Tibial nerve (tissue), 4 donors: Measurements from ENCODE around the gene SNTB2. TPM values are rescaled to one million over a fixed set of nuclear protein-coding genes. Genes with fewer than 3 reads are reported as not detected.

Experiments used
- DNase-seq, 2 donors: peaks; one replicate each; pipeline ENCODE4 v3.0.0-alpha.2; 2019; ENCODE audit warnings: low spot score in 2 of 2
- H3K27ac ChIP-seq, 4 donors: fragments of 200-600 bp; sonication (generic) in 3 of 4; one replicate each; pipeline ENCODE4 v1.5.1; 2017 to 2019; ENCODE audit warnings: mild to moderate bottlenecking in 1 of 4
- H3K27me3 ChIP-seq, 2 donors: fragments of 200-600 bp; sonication (generic) in 1 of 2; one replicate each; pipeline versions ENCODE4 v1.5.1 to v1.6.0; 2017 to 2019
- H3K36me3 ChIP-seq, 3 donors: fragments of 200-600 bp; sonication (generic); one replicate each; pipeline ENCODE4 v1.5.1; 2018 to 2019
- H3K4me1 ChIP-seq, 4 donors: fragments of 200-600 bp; sonication (generic) in 3 of 4; one replicate each; pipeline ENCODE4 v1.5.1; 2017 to 2019
- H3K4me3 ChIP-seq, 4 donors: fragments of 200-600 bp; sonication (generic) in 3 of 4; one replicate each; pipeline ENCODE4 v1.5.1; 2017 to 2019; ENCODE audit warnings: mild to moderate bottlenecking in 1 of 4, moderate library complexity in 1 of 4
- H3K9me3 ChIP-seq, 4 donors: fragments of 200-600 bp; sonication (generic) in 3 of 4; one replicate each; pipeline ENCODE4 v1.5.1; 2017 to 2019
- CTCF ChIP-seq, 5 experiments: fragments of 200-600 bp in 3 of 5; fragments of 450-650 bp in 2 of 5; sonication (generic) in 3 of 5; IDR thresholded peaks; one replicate each; pipeline ENCODE4 v1.5.1; 2016 to 2019; ENCODE audit warnings: antibody characterized with exemption in 5 of 5, mild to moderate bottlenecking in 3 of 5, moderate library complexity in 2 of 5
- EP300 ChIP-seq, 2 donors: sonication (generic); formaldehyde crosslinking; IDR thresholded peaks; one replicate each; pipeline ENCODE4 v1.6.1; 2017; ENCODE audit warnings: antibody characterized with exemption in 2 of 2, mild to moderate bottlenecking in 1 of 2
- POLR2A ChIP-seq, 2 donors: fragments of 450-650 bp; IDR thresholded peaks; one replicate each; pipeline ENCODE4 v1.6.1; 2017; ENCODE audit warnings: antibody characterized with exemption in 2 of 2, mild to moderate bottlenecking in 2 of 2, moderate library complexity in 2 of 2
- WGBS, 2 donors: methylation state at CpG; one replicate each; pipeline ENCODE4 v1.1.5; 2018; 5-methylcytosine and 5-hydroxymethylcytosine counted together
- total RNA-seq, 4 donors: library from RNA; depleted of rRNA; stranded (reverse); fragments of >200 nt; gene quantifications; one replicate each; pipeline ENCODE4 v1.1.0, GENCODE V29; 2016

The SNTB2 gene
- total RNA-seq, 4 donors from 2014 or later, result 33.1 to 50.2 (median 37.7) TPM

GRCh38 chr16:69169607-69170352 is 17.2 kb upstream of the SNTB2 start:
- H3K27ac ChIP-seq, result peak overlapping the region in 1 of 4 donors; percentile 6
- no peak for TF ChIP-seq EP300 (IDR thresholded peaks at IDR 0.05)
- TF ChIP-seq CTCF (IDR thresholded peaks at IDR 0.05), result no peak
- no peak for TF ChIP-seq POLR2A (IDR thresholded peaks at IDR 0.05)
- H3K4me1 ChIP-seq, result peaks cover 0 to 44% (median 24%) of the 10 kb centered on the region in 4 donors

GRCh38 chr16:69171325-69172084 is 15.5 kb upstream of the SNTB2 start:
- TF ChIP-seq EP300 (IDR thresholded peaks at IDR 0.05) (peak in 1 of 2 donors; percentile 9), CTCF (IDR thresholded peaks at IDR 0.05) (no peak), POLR2A (IDR thresholded peaks at IDR 0.05) (no peak)
- peak overlapping the region in 3 of 4 donors; percentile 69 to 93 (median 80) for H3K27ac ChIP-seq
- peaks cover 0 to 30% (median 0%) of the 10 kb centered on the region in 3 donors for H3K36me3 ChIP-seq
- H3K27me3 ChIP-seq, result no peaks in the 10 kb centered on the region
- no peak overlapping the region for H3K4me3 ChIP-seq
- no peaks in the 10 kb centered on the region for H3K9me3 ChIP-seq
- peaks cover 0 to 51% (median 30%) of the 10 kb centered on the region in 4 donors for H3K4me1 ChIP-seq
- 14 to 15% methylated on average over 6 of the region's 6 CpGs for WGBS, 2 donors
- DNase-seq, result no peak

More at GRCh38 chr16:69169607-69170352, 17.2 kb upstream of the SNTB2 start:
- peaks cover 0 to 47% (median 0%) of the 10 kb centered on the region in 3 donors for H3K36me3 ChIP-seq
- no peak for DNase-seq
- 76 to 77% methylated on average over 6 of the region's 6 CpGs for WGBS, 2 donors
- H3K9me3 ChIP-seq, result no peaks in the 10 kb centered on the region
- no peaks in the 10 kb centered on the region for H3K27me3 ChIP-seq
- H3K4me3 ChIP-seq, result no peak overlapping the region

DNA sequence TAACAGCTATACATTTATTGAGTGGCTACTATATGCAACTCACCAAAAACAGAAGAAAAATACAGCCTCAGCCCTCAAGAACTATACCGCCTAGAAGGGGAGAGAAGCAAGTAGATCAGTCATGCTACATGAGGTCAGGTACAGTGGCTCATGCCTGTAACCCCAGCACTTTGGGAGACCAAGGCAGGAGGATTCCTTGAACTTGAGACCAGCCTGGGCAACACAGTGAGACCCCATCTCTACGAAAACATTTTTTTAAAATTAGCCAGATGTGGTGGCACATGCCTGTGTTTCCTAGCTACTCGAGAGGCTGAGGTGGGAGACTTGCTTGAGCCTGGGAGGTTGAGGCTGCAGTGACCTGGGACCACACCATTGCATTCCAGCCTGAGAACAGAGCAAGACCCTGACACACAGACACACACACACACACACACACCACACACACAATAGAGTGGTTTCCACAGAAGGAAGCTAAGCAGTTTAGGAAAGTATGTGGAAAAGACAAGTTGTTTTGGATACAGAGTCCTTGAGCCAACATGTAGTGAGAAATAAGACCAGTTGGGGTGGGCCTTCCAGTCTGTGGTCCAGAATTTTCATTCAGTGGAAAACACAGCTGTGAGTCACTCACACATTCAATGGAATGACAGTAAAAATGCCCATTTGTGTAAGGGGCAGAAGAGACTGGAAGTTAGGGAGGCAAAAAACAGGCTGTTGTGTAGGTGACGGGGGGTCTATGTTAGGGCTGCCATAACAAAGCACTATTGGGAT is 10.7 kb upstream of the SNTB2 start:
- peak overlapping the region in 2 of 4 donors; percentile 38 to 68 for H3K27ac ChIP-seq
- no peak overlapping the region for H3K4me3 ChIP-seq
- H3K4me1 ChIP-seq, result peaks cover 6 to 69% (median 46%) of the 10 kb centered on the region in 4 donors
- WGBS, 2 donors, result 78 to 86% methylated on average over 4 of the region's 4 CpGs
- H3K27me3 ChIP-seq, result no peaks in the 10 kb centered on the region
- DNase-seq, result no peak
- H3K36me3 ChIP-seq, result no peaks in the 10 kb centered on the region
- H3K9me3 ChIP-seq, result no peaks in the 10 kb centered on the region
- TF ChIP-seq EP300 (IDR thresholded peaks at IDR 0.05) (peak in 1 of 2 donors; percentile 22), CTCF (IDR thresholded peaks at IDR 0.05) (no peak)

DNA sequence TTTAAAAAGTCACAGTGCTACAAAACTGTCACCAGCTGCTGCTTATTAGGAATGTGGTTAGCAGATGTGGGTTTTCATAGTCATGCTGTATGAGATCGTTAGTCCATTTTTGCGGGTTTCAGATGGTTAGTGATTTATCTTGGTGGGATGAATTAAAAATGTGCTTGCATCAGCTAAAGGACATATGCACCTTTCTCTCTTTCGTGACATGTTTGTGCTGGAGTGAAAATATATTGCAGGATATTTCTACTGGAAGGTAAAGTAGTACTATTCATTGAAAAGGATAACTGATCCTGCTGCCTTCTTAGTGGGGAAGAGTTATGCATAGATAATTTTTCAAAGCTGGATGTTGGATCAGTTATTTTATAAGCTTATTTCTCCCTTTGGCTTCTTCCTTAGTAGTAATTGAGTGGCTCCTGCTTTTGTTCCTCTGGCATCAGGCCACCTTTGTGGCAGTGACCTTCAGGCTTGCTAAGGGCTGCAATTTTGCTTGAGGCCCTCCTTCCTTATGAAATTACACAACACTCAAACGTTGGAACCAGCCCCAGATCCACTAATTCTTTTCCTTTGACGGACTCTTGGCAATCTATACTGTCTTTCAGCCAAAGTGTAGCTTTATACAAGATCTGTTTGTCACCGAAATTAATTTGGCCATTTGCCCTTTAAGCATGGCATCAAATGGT is 7.5 kb upstream of the SNTB2 start:
- Histone ChIP-seq H3K36me3 (no peaks in the 10 kb centered on the region), H3K4me1 (peaks cover 6 to 65% (median 29%) of the 10 kb centered on the region in 4 donors), H3K9me3 (no peaks in the 10 kb centered on the region), H3K27ac (peak overlapping the region; percentile 15 to 82 (median 66)), H3K4me3 (no peak overlapping the region), H3K27me3 (no peaks in the 10 kb centered on the region)
- peak; percentile 51 to 84 for TF ChIP-seq EP300 (IDR thresholded peaks at IDR 0.05)
- TF ChIP-seq POLR2A (IDR thresholded peaks at IDR 0.05), result no peak
- TF ChIP-seq CTCF (IDR thresholded peaks at IDR 0.05), result no peak
- WGBS, 2 donors, result 6 to 9% methylated on average over 6 of the region's 6 CpGs
- DNase-seq, result peak; percentile 53 to 85
